Thoracic aorta (tissue), 2 donors: ENCODE data around the gene CHRDL1. TPM values are rescaled to one million over a fixed set of nuclear protein-coding genes. Genes with fewer than 3 reads are reported as not detected.

Source experiments
- ATAC-seq: fragments of 150-250 bp; one replicate; pipeline ENCODE4 v1.8.0; 2017; ENCODE audit warnings: low read depth; ENCODE audit not compliant: insufficient number of reproducible peaks, low FRiP score
- DNase-seq: peaks from one replicate; pipeline ENCODE4 v3.0.0-alpha.2; 2020; ENCODE audit warnings: low spot score
- H3K27ac ChIP-seq, 2 donors: fragments of 200-600 bp; sonication (generic); 1 replicate in 1 of 2; 2 replicates in 1 of 2; pipeline ENCODE4 v1.5.1; 2016; ENCODE audit warnings: mild to moderate bottlenecking in 2 of 2, moderate library complexity in 2 of 2
- H3K27me3 ChIP-seq: fragments of 200-600 bp; sonication (generic); replicated peaks from 2 replicates; pipeline ENCODE4 v1.6.0; 2016; ENCODE audit warnings: mild to moderate bottlenecking; ENCODE audit not compliant: insufficient read depth
- H3K36me3 ChIP-seq: fragments of 200-600 bp; sonication (generic); one replicate; pipeline ENCODE4 v1.5.1; 2016
- H3K4me1 ChIP-seq, 2 donors: fragments of 200-600 bp; sonication (generic); 1 replicate in 1 of 2; 2 replicates in 1 of 2; pipeline versions ENCODE4 v1.5.1 to v1.6.0; 2016; ENCODE audit warnings: low read depth in 2 of 2, mild to moderate bottlenecking in 1 of 2; ENCODE audit not compliant: control insufficient read depth in 1 of 2
- H3K4me3 ChIP-seq: fragments of 200-600 bp; sonication (generic); 2 replicates; pipeline ENCODE4 v1.5.1; 2016; ENCODE audit warnings: mild to moderate bottlenecking
- H3K9me3 ChIP-seq: fragments of 200-600 bp; sonication (generic); 2 replicates; pipeline ENCODE4 v1.5.1; 2016
- total RNA-seq, 2 donors: library from RNA; depleted of rRNA; stranded (reverse); fragments of >200 nt; gene quantifications; one replicate each; pipeline versions ENCODE4 v1.1.0 to v1.2.3, GENCODE V29; 2016
- TF ChIP-seq, protein P1 (sequence below): fragments of 200-600 bp; sonication (generic); IDR thresholded peaks from one replicate; pipeline ENCODE4 v1.5.1; 2019; ENCODE audit warnings: antibody characterized with exemption

CHRDL1 gene
- total RNA-seq, 2 donors from 2014 or later, result 16.8 to 48.6 TPM

- Histone ChIP-seq H3K4me3 (no peak overlapping the region), H3K27ac (no peak overlapping the region), H3K9me3 (no peaks in the 10 kb centered on the region), H3K36me3 (no peaks in the 10 kb centered on the region), H3K4me1 (no peaks in the 10 kb centered on the region), H3K27me3 (no peaks in the 10 kb centered on the region)
- DNase-seq (no peak), ATAC-seq (no peak)
- TF ChIP-seq, protein P1, sequence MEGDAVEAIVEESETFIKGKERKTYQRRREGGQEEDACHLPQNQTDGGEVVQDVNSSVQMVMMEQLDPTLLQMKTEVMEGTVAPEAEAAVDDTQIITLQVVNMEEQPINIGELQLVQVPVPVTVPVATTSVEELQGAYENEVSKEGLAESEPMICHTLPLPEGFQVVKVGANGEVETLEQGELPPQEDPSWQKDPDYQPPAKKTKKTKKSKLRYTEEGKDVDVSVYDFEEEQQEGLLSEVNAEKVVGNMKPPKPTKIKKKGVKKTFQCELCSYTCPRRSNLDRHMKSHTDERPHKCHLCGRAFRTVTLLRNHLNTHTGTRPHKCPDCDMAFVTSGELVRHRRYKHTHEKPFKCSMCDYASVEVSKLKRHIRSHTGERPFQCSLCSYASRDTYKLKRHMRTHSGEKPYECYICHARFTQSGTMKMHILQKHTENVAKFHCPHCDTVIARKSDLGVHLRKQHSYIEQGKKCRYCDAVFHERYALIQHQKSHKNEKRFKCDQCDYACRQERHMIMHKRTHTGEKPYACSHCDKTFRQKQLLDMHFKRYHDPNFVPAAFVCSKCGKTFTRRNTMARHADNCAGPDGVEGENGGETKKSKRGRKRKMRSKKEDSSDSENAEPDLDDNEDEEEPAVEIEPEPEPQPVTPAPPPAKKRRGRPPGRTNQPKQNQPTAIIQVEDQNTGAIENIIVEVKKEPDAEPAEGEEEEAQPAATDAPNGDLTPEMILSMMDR, result no peak
Observed at GRCh38 chrX:110706446-110706845, 89.2 kb downstream of the CHRDL1 start.

GRCh38 chrX:110703641-110704040 lies 92.0 kb downstream of the CHRDL1 start:
- Histone ChIP-seq H3K9me3 (no peaks in the 10 kb centered on the region), H3K4me3 (no peak overlapping the region), H3K27me3 (no peaks in the 10 kb centered on the region), H3K4me1 (no peaks in the 10 kb centered on the region), H3K36me3 (no peaks in the 10 kb centered on the region), H3K27ac (no peak overlapping the region)
- TF ChIP-seq, protein P1, result no peak
- DNase-seq (no peak), ATAC-seq (no peak)

DNA sequence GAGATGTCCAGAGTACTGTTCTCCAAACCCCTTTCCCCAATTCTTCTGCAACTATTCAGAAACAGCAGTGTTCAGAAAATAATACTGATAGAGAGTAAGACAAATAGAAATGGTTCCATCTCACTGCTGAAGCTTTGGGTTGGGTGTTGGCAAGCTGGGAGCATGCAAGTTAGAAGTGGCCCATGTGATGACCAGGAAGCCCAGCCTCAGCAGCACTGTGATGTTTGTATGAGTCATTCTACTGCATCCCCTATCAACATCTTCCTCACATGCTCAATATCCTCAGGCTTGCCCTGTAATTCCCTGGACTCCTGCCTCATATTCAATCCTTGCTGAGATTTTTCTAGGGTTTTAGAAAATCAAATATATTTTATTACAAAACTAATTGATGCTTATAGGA lies 96.5 kb downstream of the CHRDL1 start:
- ATAC-seq (no peak), DNase-seq (no peak)
- H3K4me3 ChIP-seq, result no peak overlapping the region
- no peaks in the 10 kb centered on the region for H3K9me3 ChIP-seq
- no peaks in the 10 kb centered on the region for H3K4me1 ChIP-seq
- no peaks in the 10 kb centered on the region for H3K36me3 ChIP-seq
- no peaks in the 10 kb centered on the region for H3K27me3 ChIP-seq
- TF ChIP-seq, protein P1, result no peak
- no peak overlapping the region for H3K27ac ChIP-seq

GRCh38 chrX:110698696-110699095 lies 96.9 kb downstream of the CHRDL1 start:
- H3K4me1 ChIP-seq, result no peaks in the 10 kb centered on the region
- TF ChIP-seq, protein P1, result no peak
- H3K27me3 ChIP-seq, result no peaks in the 10 kb centered on the region
- DNase-seq (no peak), ATAC-seq (no peak)
- H3K36me3 ChIP-seq, result no peaks in the 10 kb centered on the region
- H3K9me3 ChIP-seq, result no peaks in the 10 kb centered on the region
- H3K4me3 ChIP-seq, result no peak overlapping the region
- H3K27ac ChIP-seq, result no peak overlapping the region

GRCh38 chrX:110692866-110693265 lies 102.8 kb downstream of the CHRDL1 start:
- DNase-seq, result no peak
- no peak for ATAC-seq
- no peak overlapping the region for H3K4me3 ChIP-seq
- H3K27ac ChIP-seq, result no peak overlapping the region
- H3K36me3 ChIP-seq, result no peaks in the 10 kb centered on the region
- H3K9me3 ChIP-seq, result no peaks in the 10 kb centered on the region
- TF ChIP-seq, protein P1, result no peak
- no peaks in the 10 kb centered on the region for H3K27me3 ChIP-seq
- no peaks in the 10 kb centered on the region for H3K4me1 ChIP-seq
